ENCODE data around the gene NRG3. TPM values are rescaled to one million over a fixed set of nuclear protein-coding genes. Genes with fewer than 3 reads are reported as not detected.

NRG3 gene
- total and polyA plus RNA-seq, 2 of the 8 experiments (the other 6 are each of a cell fraction or from before 2014, with no cell fraction given) = 4.2 to 5.0 TPM

DNA sequence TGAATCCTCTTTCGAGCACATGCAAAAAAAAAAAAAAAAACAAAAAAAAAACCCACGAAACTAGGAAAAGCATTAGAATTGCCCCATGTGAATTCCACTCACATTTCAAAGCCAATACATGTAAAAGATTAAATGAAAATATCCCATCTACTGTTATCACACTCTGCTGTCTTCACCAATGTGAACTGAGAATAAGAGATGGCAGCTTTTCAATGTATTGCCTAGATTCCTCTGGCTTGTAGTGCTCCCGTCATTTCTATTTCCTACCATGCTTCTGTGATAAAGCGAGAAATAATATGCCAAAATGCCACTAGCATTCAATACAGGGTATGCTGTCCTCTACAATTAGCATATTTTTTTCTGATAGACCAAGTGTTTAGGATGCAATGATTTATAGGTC is 517.0 kb downstream of the NRG3 start (continued):
- TF ChIP-seq, protein P1, sequence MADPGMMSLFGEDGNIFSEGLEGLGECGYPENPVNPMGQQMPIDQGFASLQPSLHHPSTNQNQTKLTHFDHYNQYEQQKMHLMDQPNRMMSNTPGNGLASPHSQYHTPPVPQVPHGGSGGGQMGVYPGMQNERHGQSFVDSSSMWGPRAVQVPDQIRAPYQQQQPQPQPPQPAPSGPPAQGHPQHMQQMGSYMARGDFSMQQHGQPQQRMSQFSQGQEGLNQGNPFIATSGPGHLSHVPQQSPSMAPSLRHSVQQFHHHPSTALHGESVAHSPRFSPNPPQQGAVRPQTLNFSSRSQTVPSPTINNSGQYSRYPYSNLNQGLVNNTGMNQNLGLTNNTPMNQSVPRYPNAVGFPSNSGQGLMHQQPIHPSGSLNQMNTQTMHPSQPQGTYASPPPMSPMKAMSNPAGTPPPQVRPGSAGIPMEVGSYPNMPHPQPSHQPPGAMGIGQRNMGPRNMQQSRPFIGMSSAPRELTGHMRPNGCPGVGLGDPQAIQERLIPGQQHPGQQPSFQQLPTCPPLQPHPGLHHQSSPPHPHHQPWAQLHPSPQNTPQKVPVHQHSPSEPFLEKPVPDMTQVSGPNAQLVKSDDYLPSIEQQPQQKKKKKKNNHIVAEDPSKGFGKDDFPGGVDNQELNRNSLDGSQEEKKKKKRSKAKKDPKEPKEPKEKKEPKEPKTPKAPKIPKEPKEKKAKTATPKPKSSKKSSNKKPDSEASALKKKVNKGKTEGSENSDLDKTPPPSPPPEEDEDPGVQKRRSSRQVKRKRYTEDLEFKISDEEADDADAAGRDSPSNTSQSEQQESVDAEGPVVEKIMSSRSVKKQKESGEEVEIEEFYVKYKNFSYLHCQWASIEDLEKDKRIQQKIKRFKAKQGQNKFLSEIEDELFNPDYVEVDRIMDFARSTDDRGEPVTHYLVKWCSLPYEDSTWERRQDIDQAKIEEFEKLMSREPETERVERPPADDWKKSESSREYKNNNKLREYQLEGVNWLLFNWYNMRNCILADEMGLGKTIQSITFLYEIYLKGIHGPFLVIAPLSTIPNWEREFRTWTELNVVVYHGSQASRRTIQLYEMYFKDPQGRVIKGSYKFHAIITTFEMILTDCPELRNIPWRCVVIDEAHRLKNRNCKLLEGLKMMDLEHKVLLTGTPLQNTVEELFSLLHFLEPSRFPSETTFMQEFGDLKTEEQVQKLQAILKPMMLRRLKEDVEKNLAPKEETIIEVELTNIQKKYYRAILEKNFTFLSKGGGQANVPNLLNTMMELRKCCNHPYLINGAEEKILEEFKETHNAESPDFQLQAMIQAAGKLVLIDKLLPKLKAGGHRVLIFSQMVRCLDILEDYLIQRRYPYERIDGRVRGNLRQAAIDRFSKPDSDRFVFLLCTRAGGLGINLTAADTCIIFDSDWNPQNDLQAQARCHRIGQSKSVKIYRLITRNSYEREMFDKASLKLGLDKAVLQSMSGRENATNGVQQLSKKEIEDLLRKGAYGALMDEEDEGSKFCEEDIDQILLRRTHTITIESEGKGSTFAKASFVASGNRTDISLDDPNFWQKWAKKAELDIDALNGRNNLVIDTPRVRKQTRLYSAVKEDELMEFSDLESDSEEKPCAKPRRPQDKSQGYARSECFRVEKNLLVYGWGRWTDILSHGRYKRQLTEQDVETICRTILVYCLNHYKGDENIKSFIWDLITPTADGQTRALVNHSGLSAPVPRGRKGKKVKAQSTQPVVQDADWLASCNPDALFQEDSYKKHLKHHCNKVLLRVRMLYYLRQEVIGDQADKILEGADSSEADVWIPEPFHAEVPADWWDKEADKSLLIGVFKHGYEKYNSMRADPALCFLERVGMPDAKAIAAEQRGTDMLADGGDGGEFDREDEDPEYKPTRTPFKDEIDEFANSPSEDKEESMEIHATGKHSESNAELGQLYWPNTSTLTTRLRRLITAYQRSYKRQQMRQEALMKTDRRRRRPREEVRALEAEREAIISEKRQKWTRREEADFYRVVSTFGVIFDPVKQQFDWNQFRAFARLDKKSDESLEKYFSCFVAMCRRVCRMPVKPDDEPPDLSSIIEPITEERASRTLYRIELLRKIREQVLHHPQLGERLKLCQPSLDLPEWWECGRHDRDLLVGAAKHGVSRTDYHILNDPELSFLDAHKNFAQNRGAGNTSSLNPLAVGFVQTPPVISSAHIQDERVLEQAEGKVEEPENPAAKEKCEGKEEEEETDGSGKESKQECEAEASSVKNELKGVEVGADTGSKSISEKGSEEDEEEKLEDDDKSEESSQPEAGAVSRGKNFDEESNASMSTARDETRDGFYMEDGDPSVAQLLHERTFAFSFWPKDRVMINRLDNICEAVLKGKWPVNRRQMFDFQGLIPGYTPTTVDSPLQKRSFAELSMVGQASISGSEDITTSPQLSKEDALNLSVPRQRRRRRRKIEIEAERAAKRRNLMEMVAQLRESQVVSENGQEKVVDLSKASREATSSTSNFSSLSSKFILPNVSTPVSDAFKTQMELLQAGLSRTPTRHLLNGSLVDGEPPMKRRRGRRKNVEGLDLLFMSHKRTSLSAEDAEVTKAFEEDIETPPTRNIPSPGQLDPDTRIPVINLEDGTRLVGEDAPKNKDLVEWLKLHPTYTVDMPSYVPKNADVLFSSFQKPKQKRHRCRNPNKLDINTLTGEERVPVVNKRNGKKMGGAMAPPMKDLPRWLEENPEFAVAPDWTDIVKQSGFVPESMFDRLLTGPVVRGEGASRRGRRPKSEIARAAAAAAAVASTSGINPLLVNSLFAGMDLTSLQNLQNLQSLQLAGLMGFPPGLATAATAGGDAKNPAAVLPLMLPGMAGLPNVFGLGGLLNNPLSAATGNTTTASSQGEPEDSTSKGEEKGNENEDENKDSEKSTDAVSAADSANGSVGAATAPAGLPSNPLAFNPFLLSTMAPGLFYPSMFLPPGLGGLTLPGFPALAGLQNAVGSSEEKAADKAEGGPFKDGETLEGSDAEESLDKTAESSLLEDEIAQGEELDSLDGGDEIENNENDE (IDR thresholded peaks at IDR 0.05; ENCODE audit: insufficient replicate concordance, low read length) = no peak
- TF ChIP-seq SP1 (IDR thresholded peaks at IDR 0.05; ENCODE audit: low read depth, low read length) (no peak), HDAC2 (IDR thresholded peaks at IDR 0.05; ENCODE audit: borderline replicate concordance in 1 of 2, low read depth in 2 of 2, low read length in 2 of 2) (no peak), POLR2A (IDR thresholded peaks at IDR 0.05; ENCODE audit: control extremely low read depth in 1 of 2, low read depth in 2 of 2, low read length in 2 of 2) (no peak), CBX8 (IDR thresholded peaks at IDR 0.05; ENCODE audit: borderline replicate concordance, low read depth, low read length) (no peak), GABPA (IDR thresholded peaks at IDR 0.05; ENCODE audit: borderline replicate concordance, insufficient read depth, low read length) (no peak), SP4 (IDR thresholded peaks at IDR 0.05; ENCODE audit: low read length) (no peak), BACH1 (IDR thresholded peaks at IDR 0.05; ENCODE audit: low read length) (no peak), BCL11A (IDR thresholded peaks at IDR 0.05; ENCODE audit: low read depth in 2 of 2, low read length in 2 of 2) (no peak), EZH2 (IDR thresholded peaks at IDR 0.05; ENCODE audit: low read depth, low read length, severe bottlenecking) (no peak), JUND (IDR thresholded peaks at IDR 0.05; ENCODE audit: low read length) (no peak)
- TF ChIP-seq, protein P2, sequence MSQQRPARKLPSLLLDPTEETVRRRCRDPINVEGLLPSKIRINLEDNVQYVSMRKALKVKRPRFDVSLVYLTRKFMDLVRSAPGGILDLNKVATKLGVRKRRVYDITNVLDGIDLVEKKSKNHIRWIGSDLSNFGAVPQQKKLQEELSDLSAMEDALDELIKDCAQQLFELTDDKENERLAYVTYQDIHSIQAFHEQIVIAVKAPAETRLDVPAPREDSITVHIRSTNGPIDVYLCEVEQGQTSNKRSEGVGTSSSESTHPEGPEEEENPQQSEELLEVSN (IDR thresholded peaks at IDR 0.05) = no peak
